ENCODE results near the gene CLNK.

CLNK gene

GRCh38 chr4:10460313-10461047 is 224.1 kb downstream of the CLNK start:
- Histone ChIP-seq H3F3A (ENCODE audit: control insufficient read depth, insufficient read depth) (0 out of 2 replicates have a peak, but pooled peaks cover 2% of the 10 kb centered on the region), H3K27me3 (ENCODE audit: control insufficient read depth, low read length) (no peaks in the 10 kb centered on the region), H3K9me2 (replicated peaks; ENCODE audit: control insufficient read depth, low read length) (no peaks in the 10 kb centered on the region), H3K27ac (ENCODE audit: low read depth, low read length) (no peak overlapping the region), H3K36me3 (ENCODE audit: control insufficient read depth, low read length) (no peaks in the 10 kb centered on the region), H3K4me3 (ENCODE audit: low read length) (peak overlapping the region; percentile 64), H4K20me1 (ENCODE audit: control insufficient read depth, insufficient read depth, low read depth, low read length) (no peaks in the 10 kb centered on the region), H3K79me2 (ENCODE audit: control insufficient read depth, low read length) (peaks cover 11% of the 10 kb centered on the region), H3K9me3 (ENCODE audit: control insufficient read depth, insufficient read depth, low read length) (peaks cover 5% of the 10 kb centered on the region; the same call in 1 of the 2 replicates), H3K4me2 (ENCODE audit: low read length) (peak overlapping the region; percentile 65), H3K4me1 (ENCODE audit: control insufficient read depth, low read length) (peaks cover 21% of the 10 kb centered on the region)
- TF ChIP-seq CTCF (IDR thresholded peaks at IDR 0.05; ENCODE audit: low read depth, low read length, poor library complexity, severe bottlenecking), result no peak

- no peak overlapping the region for H3K4me2 ChIP-seq (ENCODE audit: low read length)
- no peaks in the 10 kb centered on the region for H3K27me3 ChIP-seq (ENCODE audit: control insufficient read depth, low read length)
- H4K20me1 ChIP-seq (ENCODE audit: control insufficient read depth, insufficient read depth, low read depth, low read length), result no peaks in the 10 kb centered on the region
- peaks cover 8% of the 10 kb centered on the region for H3K36me3 ChIP-seq (ENCODE audit: control insufficient read depth, low read length)
- H3K4me3 ChIP-seq (ENCODE audit: low read length), result no peak overlapping the region
- no peak for TF ChIP-seq EZH2phosphoT487 (IDR thresholded peaks at IDR 0.05; ENCODE audit: borderline replicate concordance, low read length)
- TF ChIP-seq CTCF (IDR thresholded peaks at IDR 0.05; ENCODE audit: low read depth, low read length, poor library complexity, severe bottlenecking), result no peak
- no peaks in the 10 kb centered on the region for H3K9me2 ChIP-seq (replicated peaks; ENCODE audit: control insufficient read depth, low read length)
- peaks cover 22% of the 10 kb centered on the region for H3K79me2 ChIP-seq (ENCODE audit: control insufficient read depth, low read length)
- peaks cover 21% of the 10 kb centered on the region for H3K4me1 ChIP-seq (ENCODE audit: control insufficient read depth, low read length)
- H3K9me3 ChIP-seq (ENCODE audit: control insufficient read depth, insufficient read depth, low read length), result peaks cover 5% of the 10 kb centered on the region; the same call in 1 of the 2 replicates
- H3K27ac ChIP-seq (ENCODE audit: low read depth, low read length), result no peak overlapping the region
- 0 out of 2 replicates have a peak, but pooled peaks cover 2% of the 10 kb centered on the region for H3F3A ChIP-seq (ENCODE audit: control insufficient read depth, insufficient read depth)
Measured at GRCh38 chr4:10459305-10459704, 225.3 kb downstream of the CLNK start.

GRCh38 chr4:10458177-10458576 is 226.4 kb downstream of the CLNK start:
- no peak overlapping the region for H3K27ac ChIP-seq (ENCODE audit: low read depth, low read length)
- H3F3A ChIP-seq (ENCODE audit: control insufficient read depth, insufficient read depth), result 0 out of 2 replicates have a peak, but pooled peaks cover 2% of the 10 kb centered on the region
- TF ChIP-seq CTCF (IDR thresholded peaks at IDR 0.05; ENCODE audit: low read depth, low read length, poor library complexity, severe bottlenecking) (no peak), EZH2phosphoT487 (IDR thresholded peaks at IDR 0.05; ENCODE audit: borderline replicate concordance, low read length) (no peak)
- H3K9me2 ChIP-seq (replicated peaks; ENCODE audit: control insufficient read depth, low read length), result no peaks in the 10 kb centered on the region
- H3K9me3 ChIP-seq (ENCODE audit: control insufficient read depth, insufficient read depth, low read length), result peaks cover 5% of the 10 kb centered on the region; the same call in 1 of the 2 replicates
- peak overlapping the region; percentile 75; the same call in 1 of the 2 replicates for H3K4me2 ChIP-seq (ENCODE audit: low read length)
- peaks cover 14% of the 10 kb centered on the region for H3K36me3 ChIP-seq (ENCODE audit: control insufficient read depth, low read length)
- H3K4me3 ChIP-seq (ENCODE audit: low read length), result no peak overlapping the region
- H3K79me2 ChIP-seq (ENCODE audit: control insufficient read depth, low read length), result peaks cover 22% of the 10 kb centered on the region
- H3K4me1 ChIP-seq (ENCODE audit: control insufficient read depth, low read length), result peaks cover 21% of the 10 kb centered on the region
- H4K20me1 ChIP-seq (ENCODE audit: control insufficient read depth, insufficient read depth, low read depth, low read length), result no peaks in the 10 kb centered on the region
- H3K27me3 ChIP-seq (ENCODE audit: control insufficient read depth, low read length), result no peaks in the 10 kb centered on the region

Measured in DOHH2 (cell line).